Upper lobe of right lung (tissue), 1 donor: ENCODE results near the gene BACE1-AS. TPM values are rescaled to one million over a fixed set of nuclear protein-coding genes. Genes with fewer than 3 reads are reported as not detected.

ENCODE experiments used
- ATAC-seq: fragments of 200-7000 bp; cut with Tn5 transposase; one replicate; pipeline ENCODE4 v1.9.1; 2020; ENCODE audit warnings: mild to moderate bottlenecking, moderate library complexity
- DNase-seq: peaks from one replicate; pipeline ENCODE4 v3.0.0-alpha.2; 2020
- H3K27ac ChIP-seq: fragments of 200-600 bp; one replicate; pipeline ENCODE4 v1.8.0; 2022
- H3K27me3 ChIP-seq: fragments of 200-600 bp; one replicate; pipeline ENCODE4 v1.8.0; 2022; ENCODE audit warnings: mild to moderate bottlenecking
- H3K36me3 ChIP-seq: fragments of 200-600 bp; one replicate; pipeline ENCODE4 v1.8.0; 2022
- H3K4me1 ChIP-seq: fragments of 200-600 bp; one replicate; pipeline ENCODE4 v1.8.0; 2022
- H3K4me3 ChIP-seq: fragments of 200-600 bp; one replicate; pipeline ENCODE4 v1.8.0; 2022; ENCODE audit warnings: mild to moderate bottlenecking
- H3K9me3 ChIP-seq: fragments of 200-600 bp; one replicate; pipeline ENCODE4 v1.8.0; 2022
- CTCF ChIP-seq: fragments of 200-600 bp; IDR thresholded peaks from one replicate; pipeline ENCODE4 v1.8.0; 2022; ENCODE audit warnings: antibody characterized with exemption
- intact Hi-C: fragments of 100-400 bp; cut with DNase I; formaldehyde crosslinking; loops from one replicate; pipeline ENCODE4 v1.11.0; 2022
- total RNA-seq: library from RNA; stranded (reverse); fragmentation: NEBNext Ultra II Directional; extraction: Animal tissue kit (Norgen Biotek cat#: 25700); gene quantifications from one replicate; pipeline ENCODE4 v1.2.1, GENCODE V29; 2021
- donor health status: DM: no; HTN: yes; CAD: no; lungs with severe emphysema.

BACE1-AS gene
- total RNA-seq, 1 donor from 2014 or later, result 8.2 TPM

GRCh38 chr11:117309310-117309709 is 18.2 kb downstream of the BACE1-AS start:
- intact Hi-C loops, result no loop called here
- no peak for DNase-seq
- Histone ChIP-seq H3K9me3 (no peaks in the 10 kb centered on the region), H3K27me3 (no peaks in the 10 kb centered on the region), H3K27ac (no peak overlapping the region), H3K4me3 (no peak overlapping the region), H3K4me1 (peaks cover 7% of the 10 kb centered on the region), H3K36me3 (no peaks in the 10 kb centered on the region)
- no peak for ATAC-seq
- TF ChIP-seq CTCF, result no peak

- no peaks in the 10 kb centered on the region for H3K9me3 ChIP-seq
- intact Hi-C loops, result no loop called here
- H3K27ac ChIP-seq, result no peak overlapping the region
- TF ChIP-seq CTCF, result no peak
- no peaks in the 10 kb centered on the region for H3K36me3 ChIP-seq
- no peaks in the 10 kb centered on the region for H3K27me3 ChIP-seq
- ATAC-seq (peak; percentile 52), DNase-seq (no peak)
- peaks cover 24% of the 10 kb centered on the region for H3K4me1 ChIP-seq
- H3K4me3 ChIP-seq, result no peak overlapping the region
Measured at GRCh38 chr11:117313091-117313490, 21.9 kb downstream of the BACE1-AS start.

GRCh38 chr11:117313828-117314768 is 23.0 kb downstream of the BACE1-AS start:
- Histone ChIP-seq H3K36me3 (no peaks in the 10 kb centered on the region), H3K27me3 (no peaks in the 10 kb centered on the region), H3K9me3 (no peaks in the 10 kb centered on the region), H3K27ac (no peak overlapping the region), H3K4me3 (no peak overlapping the region), H3K4me1 (peaks cover 24% of the 10 kb centered on the region)
- DNase-seq (no peak), ATAC-seq (no peak)
- intact Hi-C loops, result no loop called here
- TF ChIP-seq CTCF, result no peak

GRCh38 chr11:117314840-117315239 is 23.7 kb downstream of the BACE1-AS start:
- no peaks in the 10 kb centered on the region for H3K27me3 ChIP-seq
- peaks cover 24% of the 10 kb centered on the region for H3K4me1 ChIP-seq
- no peak overlapping the region for H3K27ac ChIP-seq
- ATAC-seq, result peak; percentile 6
- no peak for DNase-seq
- H3K4me3 ChIP-seq, result peak overlapping the region; percentile 86
- intact Hi-C loops, result no loop called here
- no peak for TF ChIP-seq CTCF
- no peaks in the 10 kb centered on the region for H3K9me3 ChIP-seq
- no peaks in the 10 kb centered on the region for H3K36me3 ChIP-seq

- peaks cover 24% of the 10 kb centered on the region for H3K4me1 ChIP-seq
- H3K27ac ChIP-seq, result peak overlapping the region; percentile 6
- no peaks in the 10 kb centered on the region for H3K9me3 ChIP-seq
- no peak for DNase-seq
- no peaks in the 10 kb centered on the region for H3K36me3 ChIP-seq
- intact Hi-C loops, result no loop called here
- peak overlapping the region; percentile 86 for H3K4me3 ChIP-seq
- ATAC-seq, result peak; percentile 60
- TF ChIP-seq CTCF, result no peak
- no peaks in the 10 kb centered on the region for H3K27me3 ChIP-seq
Measured at GRCh38 chr11:117315285-117316196, 24.4 kb downstream of the BACE1-AS start.
